Middle frontal gyrus (tissue), 1 donor: ENCODE data around the gene PALM.
"Not testable (repeated sequence)": the region's sequence is repeated elsewhere in the genome, so short reads cannot be mapped to it uniquely, and the experiment has no call there.

Experiments used
- DNase-seq: peaks from one replicate; pipeline ENCODE4 v3.0.0-alpha.2; 2015; ENCODE audit warnings: low spot score; ENCODE audit errors: extremely low spot score

PALM gene

GRCh38 chr19:678791-679388, 29.8 kb upstream of the PALM start:
- DNase-seq = no peak

- no peak for DNase-seq
Measured at GRCh38 chr19:679418-680286, 29.1 kb upstream of the PALM start.

DNA sequence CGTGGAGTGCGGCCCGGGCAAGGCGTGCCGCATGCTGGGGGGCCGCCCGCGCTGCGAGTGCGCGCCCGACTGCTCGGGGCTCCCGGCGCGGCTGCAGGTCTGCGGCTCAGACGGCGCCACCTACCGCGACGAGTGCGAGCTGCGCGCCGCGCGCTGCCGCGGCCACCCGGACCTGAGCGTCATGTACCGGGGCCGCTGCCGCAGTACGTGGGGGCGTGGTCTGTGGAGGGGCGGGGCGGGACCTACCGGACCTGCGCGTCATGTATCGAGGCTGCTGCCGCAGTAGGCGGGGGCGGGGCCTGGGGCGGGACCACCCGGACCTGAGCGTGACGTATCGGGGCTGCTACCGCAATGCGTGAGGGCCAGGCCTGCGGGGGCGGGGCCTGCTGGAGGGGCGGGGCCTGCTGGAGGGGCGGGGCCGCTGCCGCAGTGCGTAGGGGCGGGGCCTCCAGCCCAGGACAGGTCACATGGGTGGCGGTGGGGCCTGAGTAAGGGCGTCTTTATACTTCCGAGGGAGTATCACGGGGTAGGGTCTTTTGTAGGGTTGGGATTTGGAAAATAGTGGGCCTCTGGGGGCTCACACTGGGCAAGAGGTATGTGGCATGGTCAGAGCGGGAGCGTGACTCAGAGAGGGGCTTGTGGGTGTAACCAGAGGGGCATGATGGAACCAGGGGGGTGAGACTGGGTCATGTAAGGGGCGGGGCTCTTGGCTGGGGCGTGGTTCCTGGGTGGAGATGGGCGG, 28.3 kb upstream of the PALM start:
- DNase-seq = peak; percentile 95

DNA sequence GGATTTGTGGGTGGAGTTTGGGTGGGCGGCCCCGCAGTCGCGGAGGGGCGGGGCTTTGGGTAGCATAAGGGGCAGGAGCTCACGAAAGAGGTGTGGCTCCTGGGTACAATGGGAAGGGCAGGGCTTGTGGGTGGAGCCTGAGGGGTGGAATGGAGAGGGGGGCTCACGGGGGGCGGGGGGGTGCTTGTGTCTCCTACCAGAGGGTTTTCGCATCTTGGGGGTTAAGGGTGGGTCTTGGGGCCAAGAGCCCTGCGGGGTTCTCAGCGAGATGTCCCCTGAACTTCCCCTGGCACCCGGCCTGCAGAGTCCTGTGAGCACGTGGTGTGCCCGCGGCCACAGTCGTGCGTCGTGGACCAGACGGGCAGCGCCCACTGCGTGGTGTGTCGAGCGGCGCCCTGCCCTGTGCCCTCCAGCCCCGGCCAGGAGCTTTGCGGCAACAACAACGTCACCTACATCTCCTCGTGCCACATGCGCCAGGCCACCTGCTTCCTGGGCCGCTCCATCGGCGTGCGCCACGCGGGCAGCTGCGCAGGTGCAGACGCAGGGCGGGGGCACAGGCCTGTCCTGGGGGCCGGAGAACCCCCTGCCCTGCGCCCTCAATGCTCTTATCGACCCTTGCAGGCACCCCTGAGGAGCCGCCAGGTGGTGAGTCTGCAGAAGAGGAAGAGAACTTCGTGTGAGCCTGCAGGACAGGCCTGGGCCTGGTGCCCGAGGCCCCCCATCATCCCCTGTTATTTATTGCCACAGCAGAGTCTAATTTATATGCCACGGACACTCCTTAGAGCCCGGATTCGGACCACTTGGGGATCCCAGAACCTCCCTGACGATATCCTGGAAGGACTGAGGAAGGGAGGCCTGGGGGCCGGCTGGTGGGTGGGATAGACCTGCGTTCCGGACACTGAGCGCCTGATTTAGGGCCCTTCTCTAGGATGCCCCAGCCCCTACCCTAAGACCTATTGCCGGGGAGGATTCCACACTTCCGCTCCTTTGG, 27.4 kb upstream of the PALM start:
- DNase-seq = no peak

- no peak for DNase-seq
Measured at GRCh38 chr19:682678-683320, 25.9 kb upstream of the PALM start.

DNA sequence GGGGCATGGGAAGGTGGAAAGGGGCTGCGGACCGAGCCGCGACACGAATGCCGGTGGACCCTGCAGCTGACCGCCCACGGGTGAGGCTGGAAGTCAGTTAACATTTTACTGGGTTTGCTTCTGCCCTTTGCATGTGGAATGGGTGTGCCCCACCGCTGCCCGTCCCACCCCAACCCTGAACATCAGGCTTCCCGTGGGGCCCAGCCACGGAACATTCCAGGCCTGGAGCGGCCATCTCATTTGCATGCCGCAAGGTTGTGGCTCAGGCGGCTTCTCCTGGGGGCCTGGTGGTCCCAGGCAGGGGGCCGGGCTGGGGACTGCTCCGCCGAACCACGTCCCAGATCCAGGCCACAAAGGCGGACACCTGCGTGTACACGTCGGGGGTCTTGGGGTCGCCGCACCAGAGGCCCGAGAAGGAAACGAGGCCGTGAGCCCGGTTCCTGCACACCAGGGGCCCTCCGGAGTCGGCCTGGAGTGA, 23.2 kb upstream of the PALM start:
- DNase-seq = no peak

DNA sequence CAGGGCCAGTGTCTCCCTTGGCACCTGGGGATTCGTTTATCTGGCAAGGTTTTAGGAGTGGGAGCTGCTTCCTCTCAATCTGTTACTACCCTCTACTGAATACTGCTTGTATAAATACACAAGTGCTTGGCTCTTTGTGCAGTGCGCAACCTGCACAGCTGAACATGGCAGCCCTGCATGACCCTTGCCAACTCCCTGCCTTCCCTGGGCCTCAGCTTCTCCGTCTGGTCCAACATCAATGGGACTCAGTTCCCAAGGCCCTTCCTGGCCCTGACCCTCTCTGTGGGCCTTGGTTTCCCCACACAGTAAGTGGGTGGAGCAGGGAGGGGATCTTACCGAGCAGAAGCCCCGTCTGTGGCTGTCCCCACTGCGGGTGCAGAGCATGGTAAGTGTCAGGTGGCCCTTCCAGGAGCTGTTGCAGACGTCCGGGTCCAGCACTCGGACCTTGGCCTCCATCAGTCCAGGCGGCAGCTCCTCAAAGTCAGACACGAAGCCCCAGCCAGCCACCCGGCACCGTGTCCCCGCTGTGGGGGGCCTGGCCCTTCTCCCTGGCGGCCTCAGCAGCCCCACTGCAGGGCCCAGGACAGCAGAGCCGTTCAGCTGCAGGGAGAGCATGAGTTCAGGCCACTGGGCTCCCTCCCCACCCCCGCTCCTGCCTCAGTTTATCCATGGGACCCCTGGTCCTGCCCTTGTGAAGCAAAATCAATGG, 22.0 kb upstream of the PALM start:
- DNase-seq = no peak

GRCh38 chr19:687569-688166, 21.1 kb upstream of the PALM start:
- no peak for DNase-seq

DNA sequence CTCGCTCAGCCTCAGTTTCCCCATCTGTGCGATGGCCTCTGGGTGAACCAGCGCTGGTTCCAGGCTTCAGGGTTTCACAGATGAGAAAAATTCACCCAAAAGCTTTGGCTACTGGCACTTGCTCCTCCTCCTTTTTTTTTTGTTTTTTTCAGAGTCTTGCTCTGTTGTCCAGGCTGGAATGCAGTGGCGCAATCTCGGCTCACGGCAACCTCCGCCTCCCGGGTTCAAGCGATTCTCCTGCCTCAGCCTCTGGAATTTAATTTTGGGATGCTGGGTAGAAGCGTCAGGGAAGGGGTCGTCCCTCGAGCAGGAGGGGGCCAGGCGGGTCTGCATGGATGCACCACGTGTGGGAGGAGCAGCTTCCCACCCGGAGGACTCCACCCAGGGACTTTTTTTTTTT, 20.5 kb upstream of the PALM start:
- DNase-seq = no peak

- no peak for DNase-seq
Measured at GRCh38 chr19:688992-689391, 19.7 kb upstream of the PALM start.

GRCh38 chr19:690203-690602, 18.5 kb upstream of the PALM start:
- DNase-seq = no peak

DNA sequence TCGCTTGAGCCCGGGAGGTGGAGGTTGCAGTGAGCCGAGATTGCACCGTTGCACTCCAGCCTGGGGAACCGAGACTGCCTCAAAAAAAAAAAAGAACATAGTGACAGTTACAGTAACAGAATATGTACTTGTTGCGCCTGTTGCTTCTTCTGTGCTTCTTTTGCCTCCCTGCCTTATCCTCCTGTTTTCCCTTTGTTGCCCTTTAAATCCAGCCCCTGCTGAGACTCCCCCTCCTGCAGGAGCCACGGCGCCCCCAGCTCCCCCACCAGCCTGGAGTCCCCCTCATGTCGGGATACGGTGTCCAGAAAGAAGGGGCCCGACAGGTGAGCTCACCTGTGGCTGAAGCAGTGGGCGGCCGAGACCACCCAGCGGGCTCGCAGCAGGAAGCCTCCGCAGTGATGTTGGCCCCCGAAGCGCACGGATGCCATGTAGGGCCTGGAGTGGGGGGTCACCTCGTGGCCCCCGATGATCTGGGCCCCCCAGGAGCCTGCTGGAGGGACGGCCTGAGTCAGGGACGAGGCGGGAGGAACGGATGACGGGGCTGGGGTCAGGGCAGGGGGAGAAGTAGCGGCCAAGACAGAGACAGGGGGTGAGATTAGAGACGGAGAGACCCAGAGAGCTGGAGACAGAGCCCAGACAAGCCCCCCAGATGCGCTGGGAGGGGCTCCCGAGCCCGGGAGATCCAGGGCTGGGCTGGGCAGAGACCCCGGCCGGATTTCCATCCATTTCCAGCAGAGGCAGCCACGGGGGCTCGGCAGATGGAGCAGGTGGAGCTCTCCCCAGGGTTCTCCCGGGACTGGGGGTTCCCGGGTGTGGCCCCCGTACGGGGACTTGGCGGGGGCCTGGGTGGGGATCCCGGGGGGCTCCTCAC, 14.0 kb upstream of the PALM start:
- no peak for DNase-seq

DNA sequence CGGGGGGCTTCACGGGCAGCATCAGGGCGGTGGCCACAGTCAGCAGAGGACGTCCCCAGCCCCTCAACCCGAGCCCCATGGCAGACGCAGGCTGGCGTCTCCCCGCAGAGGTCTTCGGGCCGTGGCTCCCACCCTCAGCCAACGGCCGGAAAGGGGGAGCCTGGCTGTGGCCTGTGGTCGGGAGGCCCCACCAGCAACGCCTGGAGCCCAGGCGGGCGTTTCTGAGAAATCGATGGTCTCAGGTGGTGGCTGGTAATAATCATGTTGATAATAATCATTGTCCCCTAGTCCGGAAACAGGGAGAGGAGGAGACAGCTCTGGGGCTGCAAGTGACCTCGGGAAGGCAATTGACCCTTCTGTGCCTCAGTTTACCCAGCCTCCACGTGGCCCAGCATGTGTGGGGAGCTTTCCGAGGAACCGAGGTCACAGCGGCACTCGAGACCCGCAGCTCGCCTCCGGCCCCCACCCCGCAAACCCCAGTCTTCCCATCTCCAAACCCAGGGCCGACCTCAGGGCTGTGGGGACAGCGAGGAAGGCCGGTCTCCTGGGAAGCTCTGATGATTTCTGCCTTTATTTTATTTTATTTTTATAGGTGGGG, 13.3 kb upstream of the PALM start, which contains the start of gene PRSS57:
TSS of gene PRSS57 (minus strand) at position 101 of the 598 bp plus-strand sequence. CDS start at position 79, 22 bp downstream.
- DNase-seq = no peak

- DNase-seq = not testable (repeated sequence)
Measured at GRCh38 chr19:698529-698928, 10.2 kb upstream of the PALM start.

DNA sequence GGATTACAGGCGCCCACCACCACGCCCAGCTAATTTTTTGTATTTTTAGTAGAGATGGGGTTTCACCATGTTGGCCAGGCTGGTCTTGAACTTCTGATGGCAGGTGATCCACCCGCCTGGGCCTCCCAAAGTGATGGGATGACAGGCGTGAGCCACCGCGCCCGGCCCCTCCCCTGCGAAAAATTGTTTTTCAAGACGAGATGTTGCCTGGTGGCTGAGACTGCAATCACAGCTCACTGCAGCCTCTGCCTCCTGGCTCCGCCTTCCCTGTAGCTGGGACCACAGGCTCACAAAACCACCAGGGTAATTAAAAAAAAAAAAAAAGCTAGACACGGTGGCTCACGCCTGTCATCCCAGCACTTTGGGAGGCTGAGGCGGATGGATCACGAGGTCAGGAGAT, 8.8 kb upstream of the PALM start:
- not testable (repeated sequence) for DNase-seq

GRCh38 chr19:702847-703246, 5.9 kb upstream of the PALM start:
- not testable (repeated sequence) for DNase-seq

- DNase-seq = no peak
Measured at GRCh38 chr19:703329-703650, 5.4 kb upstream of the PALM start.
